Ecto neural progenitor cell (in vitro differentiated cells): Measurements from ENCODE around the gene UGT2B7.
"Not testable (repeated sequence)": the region's sequence is repeated elsewhere in the genome, so short reads cannot be mapped to it uniquely, and the experiment has no call there.

Experiments used
- DNase-seq: peaks from one replicate; pipeline ENCODE4 v3.0.0-alpha.2; 2018; ENCODE audit warnings: low spot score

UGT2B7 gene

GRCh38 chr4:69088473-69088872 lies 7.8 kb upstream of the UGT2B7 start:
- no peak for DNase-seq

- no peak for DNase-seq
Measured at GRCh38 chr4:69089388-69089787, 6.9 kb upstream of the UGT2B7 start.

- DNase-seq = no peak
Measured at GRCh38 chr4:69092190-69092589, 4.1 kb upstream of the UGT2B7 start.

GRCh38 chr4:69092980-69093568 lies 3.2 kb upstream of the UGT2B7 start:
- no peak for DNase-seq

GRCh38 chr4:69093681-69094080 lies 2.6 kb upstream of the UGT2B7 start:
- DNase-seq = no peak

- DNase-seq = no peak
Measured at GRCh38 chr4:69095301-69095731, 958 bp upstream of the UGT2B7 start.

- DNase-seq = no peak
Measured at GRCh38 chr4:69096810-69097209, 536 bp downstream of the UGT2B7 start.

GRCh38 chr4:69098470-69098869 lies 2.2 kb downstream of the UGT2B7 start:
- DNase-seq = no peak

- no peak for DNase-seq
Measured at GRCh38 chr4:69099910-69100309, 3.6 kb downstream of the UGT2B7 start.

GRCh38 chr4:69102668-69103067 lies 6.4 kb downstream of the UGT2B7 start:
- not testable (repeated sequence) for DNase-seq

GRCh38 chr4:69104719-69105275 lies 8.5 kb downstream of the UGT2B7 start:
- DNase-seq = no peak

GRCh38 chr4:69115151-69115850 lies 19.0 kb downstream of the UGT2B7 start:
- not testable (repeated sequence) for DNase-seq

- no peak for DNase-seq
Measured at GRCh38 chr4:69115851-69116213, 19.6 kb downstream of the UGT2B7 start.

- DNase-seq = no peak
Measured at GRCh38 chr4:69116645-69117321, 20.5 kb downstream of the UGT2B7 start.

- no peak for DNase-seq
Measured at GRCh38 chr4:69120870-69121269, 24.6 kb downstream of the UGT2B7 start.

GRCh38 chr4:69122476-69122875 lies 26.2 kb downstream of the UGT2B7 start:
- no peak for DNase-seq

GRCh38 chr4:69124941-69125340 lies 28.7 kb downstream of the UGT2B7 start:
- no peak for DNase-seq

- no peak for DNase-seq
Measured at GRCh38 chr4:69126024-69126423, 29.8 kb downstream of the UGT2B7 start.

GRCh38 chr4:69133993-69134392 lies 37.7 kb downstream of the UGT2B7 start:
- no peak for DNase-seq

- DNase-seq = no peak
Measured at GRCh38 chr4:69134471-69134870, 38.2 kb downstream of the UGT2B7 start.

GRCh38 chr4:69141320-69141719 lies 45.0 kb downstream of the UGT2B7 start:
- no peak for DNase-seq

GRCh38 chr4:69147334-69147733 lies 51.1 kb downstream of the UGT2B7 start:
- no peak for DNase-seq

- DNase-seq = no peak
Measured at GRCh38 chr4:69154021-69154420, 57.7 kb downstream of the UGT2B7 start.
